GM21526 (cell line): ENCODE measurements around the gene SIX2.

Experiments used
- ATAC-seq: cut with Tn5 transposase; IDR thresholded peaks from one replicate; pipeline ENCODE4 v1.9.1; 2021; ENCODE audit warnings: moderate library complexity; ENCODE audit not compliant: unreplicated experiment, low FRiP score

The SIX2 gene

DNA sequence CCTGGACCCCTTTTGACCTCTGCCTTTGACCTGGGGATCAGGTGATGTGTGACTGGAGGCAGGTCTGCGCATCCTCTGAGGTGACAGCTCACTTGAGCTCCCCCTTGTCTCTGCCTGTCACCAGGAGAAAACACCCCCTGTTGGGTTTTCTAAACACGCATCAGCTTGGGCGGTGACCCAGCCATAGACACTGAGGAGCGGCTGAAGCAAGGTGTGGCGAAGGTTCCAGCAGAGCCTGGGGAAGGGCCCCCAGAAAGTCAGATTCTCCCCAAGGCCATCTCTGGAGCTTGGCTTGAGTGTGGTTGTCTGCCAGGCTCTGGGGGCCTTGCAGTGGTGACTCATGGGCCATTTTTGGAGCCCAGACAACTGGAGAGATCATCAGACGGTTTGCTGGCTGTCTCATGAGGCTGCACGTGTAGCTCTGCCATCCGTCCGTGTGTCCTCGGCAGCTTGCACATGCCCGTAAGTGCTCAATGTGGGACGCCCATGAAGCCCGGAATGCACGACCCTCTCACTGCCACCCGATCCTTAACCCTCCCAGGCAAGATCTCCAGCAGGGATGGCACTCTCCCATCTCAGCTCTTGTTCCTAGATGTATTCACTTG, 38.3 kb downstream of the SIX2 start:
- ATAC-seq: no peak

DNA sequence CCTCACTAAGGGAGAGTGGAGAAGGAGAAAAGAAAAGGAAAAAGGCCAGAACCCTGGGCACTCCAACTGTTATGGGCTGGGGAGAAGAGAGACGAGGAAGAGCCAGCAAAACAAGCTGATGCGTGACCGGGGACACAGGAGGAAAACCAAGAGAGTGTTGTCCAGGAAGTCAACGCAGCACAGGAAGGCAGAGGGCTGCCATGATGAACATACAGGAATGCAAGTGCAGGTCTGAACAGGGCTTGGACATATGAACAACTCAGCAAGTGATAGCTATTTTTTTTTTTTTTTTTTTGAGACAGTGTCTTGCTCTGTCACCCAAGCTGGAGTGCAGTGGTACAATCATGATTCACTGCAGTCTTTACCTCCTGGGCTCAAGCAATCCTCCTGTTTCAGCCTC, 39.3 kb downstream of the SIX2 start:
- no peak for ATAC-seq

DNA sequence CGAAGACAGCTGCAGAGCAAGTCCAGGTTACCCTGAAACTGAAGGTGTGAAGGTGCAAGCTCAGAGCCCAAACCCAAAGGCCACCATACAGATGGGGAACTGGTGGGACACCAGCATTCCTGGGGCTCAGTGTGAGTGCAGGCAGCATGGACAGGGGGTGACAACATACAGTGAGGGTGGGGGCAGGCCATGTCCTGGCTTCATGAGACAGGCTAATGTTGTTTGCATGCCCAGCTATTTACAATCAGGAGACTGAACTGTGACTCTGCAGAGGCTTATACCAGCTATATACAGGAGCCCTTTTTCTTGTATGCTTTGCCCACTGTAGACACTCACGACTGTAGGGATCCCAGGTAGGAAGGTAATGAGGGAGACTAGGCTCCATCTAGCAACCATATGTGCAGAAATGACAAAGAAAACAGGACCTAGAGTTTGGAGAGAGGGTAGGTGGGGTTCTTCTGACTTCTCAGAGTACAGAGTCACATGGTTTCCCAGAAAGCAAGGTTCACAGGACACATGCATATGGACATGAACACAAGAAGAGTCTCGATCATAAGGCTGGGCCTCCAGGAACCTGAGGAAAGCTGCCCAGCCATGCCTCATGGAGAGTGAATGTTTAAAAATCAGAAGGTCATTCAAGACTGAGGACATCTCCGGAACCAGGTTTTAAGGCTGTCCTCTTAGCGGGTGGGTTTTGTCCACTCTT, 41.4 kb downstream of the SIX2 start:
- ATAC-seq: no peak

DNA sequence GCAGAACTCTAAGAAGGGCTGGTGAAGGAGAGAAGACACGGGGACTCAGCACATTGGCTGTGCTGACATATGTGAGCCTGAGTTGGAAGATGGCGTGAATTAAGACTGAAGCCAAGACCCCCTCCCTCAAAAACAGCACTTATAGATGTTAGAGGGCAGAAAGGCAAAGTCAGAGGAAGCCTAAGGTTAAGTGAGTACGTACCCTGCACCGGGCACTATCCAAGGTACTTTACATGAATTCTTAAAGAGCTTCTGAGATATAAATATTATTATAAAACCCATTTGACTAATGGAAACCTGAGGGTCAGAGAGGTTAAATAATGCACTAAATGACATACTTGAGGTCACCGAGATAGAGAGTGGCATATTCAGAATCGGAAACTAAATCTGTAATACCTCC, 42.2 kb downstream of the SIX2 start:
- no peak for ATAC-seq

DNA sequence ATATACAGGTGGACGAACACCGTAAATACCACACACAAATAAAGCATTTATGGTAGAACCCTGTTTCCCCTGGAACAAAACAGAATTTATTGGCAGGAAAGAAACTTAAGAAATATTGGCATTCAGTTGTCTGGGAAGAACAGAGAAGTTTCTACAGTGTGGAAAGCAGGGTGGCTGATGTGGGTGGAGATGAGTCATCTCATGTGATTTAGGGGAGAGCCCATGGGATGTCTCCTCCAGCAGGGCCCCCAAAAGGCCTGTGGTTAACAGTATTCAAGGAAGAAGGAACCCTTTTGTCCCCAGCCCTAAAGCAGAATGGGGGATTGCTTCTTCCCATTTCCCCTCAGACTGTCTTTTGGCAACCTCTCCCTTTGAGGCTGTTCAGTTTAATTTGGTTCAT, 43.6 kb downstream of the SIX2 start:
- no peak for ATAC-seq

DNA sequence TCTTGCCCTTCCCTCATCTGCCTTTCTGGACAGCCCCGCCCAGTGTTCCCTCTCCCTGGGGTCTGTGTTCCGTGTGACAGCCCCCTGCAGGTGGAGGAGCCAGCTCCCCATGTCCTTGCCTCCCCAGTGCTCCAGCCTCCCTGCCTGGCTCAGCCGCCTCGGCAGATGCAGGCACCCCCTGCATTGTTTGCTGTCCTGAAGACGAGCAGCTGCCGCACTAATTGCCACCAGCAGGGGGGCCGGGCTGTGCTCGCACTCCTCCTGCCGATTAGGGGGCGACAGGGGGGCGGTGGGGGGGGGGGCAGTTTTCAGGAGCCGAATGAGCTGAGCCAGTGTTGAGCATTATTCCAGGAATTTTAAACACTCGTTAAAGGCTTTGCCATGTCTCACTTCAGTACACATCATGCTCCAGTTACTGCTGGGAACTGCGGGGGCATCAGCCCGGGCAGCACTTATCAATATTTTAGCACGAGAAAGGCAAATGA, 44.5 kb downstream of the SIX2 start:
- ATAC-seq: no peak

DNA sequence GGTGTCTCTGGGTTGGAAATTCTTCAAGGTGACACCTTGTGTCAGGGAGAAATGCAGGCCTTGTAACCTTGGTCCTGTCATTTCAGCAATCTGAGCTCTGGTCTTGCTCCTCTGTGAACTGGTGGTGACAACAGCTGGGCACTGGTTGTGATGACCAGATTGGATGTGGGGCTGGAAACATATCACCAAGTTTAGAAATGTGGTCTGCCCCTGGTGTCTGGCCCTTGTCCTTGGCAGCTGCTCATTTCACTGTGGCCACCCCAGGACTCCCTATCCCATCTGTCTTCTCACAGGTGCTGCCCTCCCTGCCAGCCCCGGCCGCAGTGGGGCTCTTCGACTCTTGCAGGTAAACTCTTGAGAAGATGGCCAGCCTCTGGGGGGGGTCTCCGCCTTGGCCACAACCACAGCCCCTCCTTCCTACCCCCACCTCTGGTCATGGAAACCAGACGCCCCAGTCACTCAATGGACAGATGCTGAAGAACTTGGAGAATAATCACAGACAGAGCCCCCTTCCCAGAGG, 47.0 kb downstream of the SIX2 start:
- no peak for ATAC-seq

DNA sequence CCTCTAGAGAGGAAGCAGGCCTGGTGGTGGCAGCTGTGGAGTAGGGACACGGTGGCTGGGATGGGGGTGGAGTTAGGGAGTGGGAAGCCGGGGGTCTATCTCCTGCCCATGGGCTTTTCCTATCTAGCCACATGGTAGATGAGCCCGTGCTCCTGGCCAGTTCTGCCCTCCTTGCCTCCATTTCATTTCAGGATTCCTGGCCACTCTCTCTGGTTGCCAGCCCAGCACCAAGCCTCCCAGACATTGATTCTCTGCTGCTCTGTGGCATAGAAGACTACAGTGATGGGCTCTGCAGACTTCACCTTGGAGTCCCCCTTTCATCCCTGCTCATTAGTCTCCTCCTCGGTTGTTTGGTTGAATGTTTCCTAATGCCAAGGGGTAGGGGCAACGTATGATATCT, 48.4 kb downstream of the SIX2 start:
- no peak for ATAC-seq

DNA sequence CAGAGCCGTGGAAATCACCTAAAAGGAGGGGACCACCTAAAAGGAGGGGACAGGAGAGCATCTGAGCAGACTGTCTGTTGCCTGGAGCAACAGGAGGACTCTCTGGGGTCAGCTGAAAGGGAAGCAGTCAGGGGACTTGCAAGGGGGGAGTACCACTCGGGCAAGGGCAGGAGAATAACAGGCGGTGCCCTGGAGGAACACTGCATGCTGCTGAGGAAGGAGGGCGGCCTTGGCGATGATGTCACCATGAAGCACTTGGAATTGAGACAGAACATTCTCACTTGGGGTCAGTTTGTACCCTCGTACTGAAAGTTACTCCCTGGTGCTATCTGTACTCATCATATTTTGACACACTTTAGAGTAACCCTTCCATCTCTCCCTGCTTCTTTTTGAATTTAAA, 49.4 kb downstream of the SIX2 start:
- ATAC-seq: no peak

DNA sequence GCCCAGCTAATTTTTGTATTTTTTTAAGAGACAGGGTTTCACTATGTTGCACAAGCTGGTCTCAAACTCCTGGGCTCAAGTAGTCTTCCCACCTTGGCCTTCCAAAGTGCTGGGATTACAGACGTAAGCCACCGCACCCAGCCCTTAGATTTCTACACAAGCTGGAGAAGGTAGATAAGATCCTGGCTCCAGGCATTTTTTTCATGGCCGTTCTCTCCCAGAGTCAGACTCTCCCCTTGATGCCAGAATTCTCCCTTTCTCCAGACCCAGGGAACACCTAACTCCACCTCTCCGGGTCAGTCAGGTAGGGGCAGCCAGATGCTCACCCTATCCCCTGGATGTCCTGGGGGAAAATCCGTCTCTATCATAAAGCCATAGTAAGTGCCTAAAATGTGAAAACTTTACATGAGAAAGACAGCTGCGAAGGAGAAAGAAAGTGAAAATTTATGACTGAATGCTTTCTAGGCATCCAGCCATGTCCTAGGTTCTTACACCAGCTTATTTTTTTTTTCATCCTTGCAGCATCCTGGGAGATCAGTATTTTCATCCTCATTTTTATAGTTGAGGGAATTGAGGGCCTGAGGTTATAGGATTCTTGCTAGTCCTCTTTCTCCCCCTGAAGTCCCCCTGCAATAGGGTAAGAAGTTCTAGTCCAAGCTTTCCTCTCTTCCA, 51.5 kb downstream of the SIX2 start:
- ATAC-seq: no peak

DNA sequence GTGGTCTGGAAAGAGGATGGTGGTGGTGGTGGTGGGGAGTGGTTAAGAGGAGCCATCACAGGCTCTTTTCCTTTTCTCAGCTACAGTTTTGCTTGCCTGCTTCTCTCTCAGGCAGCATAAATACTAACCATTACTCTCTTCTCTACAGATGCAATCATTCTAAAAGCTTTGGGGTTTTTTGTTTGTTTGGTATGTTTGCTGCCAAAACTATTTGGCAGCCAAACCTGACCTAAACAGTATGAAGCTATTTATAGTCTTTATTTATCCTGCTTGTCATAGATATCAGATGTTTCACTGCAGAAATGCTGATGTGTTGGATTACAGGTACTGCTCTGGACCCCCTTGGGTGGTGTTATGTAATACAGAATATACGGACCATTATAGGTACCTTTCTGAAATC, 52.4 kb downstream of the SIX2 start:
- ATAC-seq: no peak

DNA sequence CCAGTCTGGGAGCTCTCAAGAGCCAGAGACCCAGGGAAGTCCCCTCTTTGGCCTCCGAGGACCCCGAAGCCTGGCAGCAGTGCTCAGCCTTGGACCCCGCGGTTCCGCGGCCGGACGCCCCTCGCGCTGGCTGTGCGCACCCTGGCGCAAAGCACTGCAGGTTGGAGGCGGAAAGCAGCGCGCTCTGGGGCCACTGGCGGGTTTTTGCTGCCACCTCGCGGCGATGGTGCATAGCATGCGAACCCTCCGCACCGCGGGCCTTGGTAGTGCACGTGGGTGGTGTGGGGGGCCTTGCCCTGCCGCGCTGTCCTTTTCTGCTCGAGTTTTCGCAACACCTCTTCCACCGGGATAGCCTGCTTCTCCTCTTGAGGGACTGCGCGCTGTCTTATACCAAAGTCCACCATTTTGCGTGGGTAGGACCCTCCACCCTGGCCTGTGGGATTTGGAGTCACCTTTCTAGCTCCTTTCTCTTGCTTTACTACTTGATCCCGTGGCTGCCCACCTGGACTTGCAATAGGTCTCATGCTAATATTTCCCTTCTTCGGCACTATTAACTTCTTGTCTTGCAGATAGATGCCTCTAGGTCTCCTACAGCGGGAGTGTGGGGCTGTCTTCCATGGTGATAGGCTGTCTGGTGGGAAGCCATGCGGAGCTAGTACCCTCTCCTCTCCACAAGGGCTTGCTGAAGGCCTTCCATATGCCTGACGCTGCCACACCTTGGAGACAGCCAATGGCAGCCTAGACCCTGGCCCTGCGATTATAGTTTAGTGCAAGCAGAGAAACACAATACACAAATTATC, 53.5 kb downstream of the SIX2 start:
- no peak for ATAC-seq
